ENCODE measurements around the gene CHEK1.

- TF ChIP-seq CTCF (conservative IDR thresholded peaks at IDR 0.05; ENCODE audit: low read depth, low read length): no peak
- no peak for TF ChIP-seq FOS (IDR thresholded peaks at IDR 0.05; ENCODE audit: low read depth, low read length)
- no peak for TF ChIP-seq POLR2A (IDR thresholded peaks at IDR 0.05; ENCODE audit: low read depth, low read length)
- no peak for TF ChIP-seq CHD1 (IDR thresholded peaks at IDR 0.05; ENCODE audit: low read depth, low read length)
- no peak for TF ChIP-seq BHLHE40 (IDR thresholded peaks at IDR 0.05; ENCODE audit: low read depth, low read length)
- no peak for TF ChIP-seq CEBPB (IDR thresholded peaks at IDR 0.05; ENCODE audit: low read depth, low read length)
- TF ChIP-seq RCOR1 (IDR thresholded peaks at IDR 0.05; ENCODE audit: insufficient replicate concordance, low read length): no peak
- no peak for TF ChIP-seq MAZ (IDR thresholded peaks at IDR 0.05; ENCODE audit: borderline replicate concordance, low read depth, low read length)
- no peak for TF ChIP-seq RFX5 (IDR thresholded peaks at IDR 0.05; ENCODE audit: low read depth, low read length)
- no peak for TF ChIP-seq RAD21 (IDR thresholded peaks at IDR 0.05; ENCODE audit: low read length)
- no peak for TF ChIP-seq SMC3 (IDR thresholded peaks at IDR 0.05; ENCODE audit: low read depth, low read length)
- no peak for TF ChIP-seq NFE2L2 (IDR thresholded peaks at IDR 0.05; ENCODE audit: low read depth, low read length)
- TF ChIP-seq MXI1 (IDR thresholded peaks at IDR 0.05; ENCODE audit: borderline replicate concordance, low read depth, low read length): no peak
These were observed 30.0 kb upstream of the CHEK1 start for GRCh38 chr11:125594958-125595357.

Data from IMR-90 (cell line).